OCI-LY7 (cell line): Measurements from ENCODE around the gene RPL39.
"Not testable (repeated sequence)": the region's sequence is repeated elsewhere in the genome, so short reads cannot be mapped to it uniquely, and the experiment has no call there.

Experiments
- EZH2phosphoT487 ChIP-seq: fragments of 200-600 bp; sonication (generic); IDR thresholded peaks from 2 replicates; pipeline ENCODE4 v1.6.1; 2018; ENCODE audit warnings: low read depth, borderline replicate concordance, mild to moderate bottlenecking, mixed run types, antibody characterized with exemption, low read length, moderate library complexity, mixed read lengths
- TF ChIP-seq, protein P1 (sequence below): fragments of 200-600 bp; sonication (generic); conservative IDR thresholded peaks from 2 replicates; pipeline ENCODE4 v1.5.1; 2014; ENCODE audit warnings: mild to moderate bottlenecking, antibody characterized with exemption, low read length, moderate library complexity, mixed read lengths

GRCh38 chrX:119769388-119769787 is 22.0 kb downstream of the RPL39 start:
- TF ChIP-seq, protein P1, sequence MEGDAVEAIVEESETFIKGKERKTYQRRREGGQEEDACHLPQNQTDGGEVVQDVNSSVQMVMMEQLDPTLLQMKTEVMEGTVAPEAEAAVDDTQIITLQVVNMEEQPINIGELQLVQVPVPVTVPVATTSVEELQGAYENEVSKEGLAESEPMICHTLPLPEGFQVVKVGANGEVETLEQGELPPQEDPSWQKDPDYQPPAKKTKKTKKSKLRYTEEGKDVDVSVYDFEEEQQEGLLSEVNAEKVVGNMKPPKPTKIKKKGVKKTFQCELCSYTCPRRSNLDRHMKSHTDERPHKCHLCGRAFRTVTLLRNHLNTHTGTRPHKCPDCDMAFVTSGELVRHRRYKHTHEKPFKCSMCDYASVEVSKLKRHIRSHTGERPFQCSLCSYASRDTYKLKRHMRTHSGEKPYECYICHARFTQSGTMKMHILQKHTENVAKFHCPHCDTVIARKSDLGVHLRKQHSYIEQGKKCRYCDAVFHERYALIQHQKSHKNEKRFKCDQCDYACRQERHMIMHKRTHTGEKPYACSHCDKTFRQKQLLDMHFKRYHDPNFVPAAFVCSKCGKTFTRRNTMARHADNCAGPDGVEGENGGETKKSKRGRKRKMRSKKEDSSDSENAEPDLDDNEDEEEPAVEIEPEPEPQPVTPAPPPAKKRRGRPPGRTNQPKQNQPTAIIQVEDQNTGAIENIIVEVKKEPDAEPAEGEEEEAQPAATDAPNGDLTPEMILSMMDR, result not testable (repeated sequence)
- TF ChIP-seq EZH2phosphoT487, result not testable (repeated sequence)
